ENCODE data around the gene PCK1.

DNA sequence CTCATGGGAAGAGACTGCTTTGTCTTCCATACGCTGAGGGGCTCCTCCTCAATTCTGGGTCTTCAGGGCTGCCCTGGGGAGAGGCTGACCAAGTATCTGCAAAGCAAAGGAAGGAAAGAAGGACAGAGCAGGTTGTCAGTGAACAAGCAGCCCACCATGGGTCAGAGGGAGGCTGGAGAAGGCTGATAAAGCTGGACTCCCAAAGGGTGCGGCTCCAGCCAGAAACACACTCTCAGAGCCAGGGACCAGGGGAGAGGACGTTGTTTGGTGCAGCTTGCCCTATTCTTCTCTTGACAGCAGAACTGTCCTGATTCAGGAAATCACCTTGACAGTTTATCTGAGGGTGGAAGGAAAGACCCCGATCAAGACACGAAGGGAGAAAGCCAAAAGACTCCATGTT is 25.6 kb upstream of the PCK1 start:
- TF ChIP-seq POLR2AphosphoS5 (IDR thresholded peaks at IDR 0.05; ENCODE audit: low read depth, low read length) (no peak), RAD21 (IDR thresholded peaks at IDR 0.05; ENCODE audit: low read depth) (no peak), TCF7L2 (IDR thresholded peaks at IDR 0.05; ENCODE audit: borderline replicate concordance, extremely low read depth, insufficient read depth, insufficient read length) (no peak), EZH2 (IDR thresholded peaks at IDR 0.05) (no peak)
- TF ChIP-seq, protein P1, sequence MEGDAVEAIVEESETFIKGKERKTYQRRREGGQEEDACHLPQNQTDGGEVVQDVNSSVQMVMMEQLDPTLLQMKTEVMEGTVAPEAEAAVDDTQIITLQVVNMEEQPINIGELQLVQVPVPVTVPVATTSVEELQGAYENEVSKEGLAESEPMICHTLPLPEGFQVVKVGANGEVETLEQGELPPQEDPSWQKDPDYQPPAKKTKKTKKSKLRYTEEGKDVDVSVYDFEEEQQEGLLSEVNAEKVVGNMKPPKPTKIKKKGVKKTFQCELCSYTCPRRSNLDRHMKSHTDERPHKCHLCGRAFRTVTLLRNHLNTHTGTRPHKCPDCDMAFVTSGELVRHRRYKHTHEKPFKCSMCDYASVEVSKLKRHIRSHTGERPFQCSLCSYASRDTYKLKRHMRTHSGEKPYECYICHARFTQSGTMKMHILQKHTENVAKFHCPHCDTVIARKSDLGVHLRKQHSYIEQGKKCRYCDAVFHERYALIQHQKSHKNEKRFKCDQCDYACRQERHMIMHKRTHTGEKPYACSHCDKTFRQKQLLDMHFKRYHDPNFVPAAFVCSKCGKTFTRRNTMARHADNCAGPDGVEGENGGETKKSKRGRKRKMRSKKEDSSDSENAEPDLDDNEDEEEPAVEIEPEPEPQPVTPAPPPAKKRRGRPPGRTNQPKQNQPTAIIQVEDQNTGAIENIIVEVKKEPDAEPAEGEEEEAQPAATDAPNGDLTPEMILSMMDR (IDR thresholded peaks at IDR 0.05 in 2 of 3, conservative IDR thresholded peaks at IDR 0.05 in 1 of 3; ENCODE audit: borderline replicate concordance in 1 of 3, insufficient read depth in 1 of 3, low read depth in 2 of 3, low read length in 2 of 3) = no peak

Data from HCT116 (cell line).